Measurements from ENCODE around the gene KIF23. TPM values are rescaled to one million over a fixed set of nuclear protein-coding genes. Genes with fewer than 3 reads are reported as not detected.

KIF23 gene
- polyA plus RNA-seq, 3 donors, result 1.5 to 8.1 (median 1.8) TPM

DNA sequence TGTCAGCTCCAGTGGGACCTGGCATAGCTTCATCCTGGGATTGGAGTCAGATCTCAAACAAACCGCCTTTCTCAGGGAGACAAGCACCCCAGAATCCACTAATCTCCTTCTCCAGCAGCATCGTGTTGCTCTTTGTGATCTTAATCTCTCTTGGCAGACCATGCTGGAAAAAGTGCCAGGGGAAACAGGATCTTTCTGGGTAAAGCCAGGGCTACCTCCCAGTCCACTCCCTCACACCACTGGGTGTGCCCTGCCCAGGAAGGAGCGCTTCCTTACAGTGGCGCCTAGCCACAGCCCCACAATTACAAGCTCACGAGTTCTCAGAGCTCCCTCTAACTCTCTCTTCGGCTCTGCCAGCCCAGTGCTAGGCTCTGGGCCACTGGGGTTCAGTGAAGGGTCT lies 70.7 kb downstream of the KIF23 start:
- Mint-ChIP-seq H3K4me3 (peak overlapping the region in 1 of 2 donors; percentile 35), H3K9me3 (peaks cover 2 to 8% (median 5%) of the 10 kb centered on the region in 7 donors), H3K4me1 (peaks cover 9% of the 10 kb centered on the region), H3K27ac (no peak overlapping the region), H3K36me3 (no peaks in the 10 kb centered on the region), H3K27me3 (ENCODE audit: low read depth in 3 of 3) (peaks cover 0 to 5% (median 3%) of the 10 kb centered on the region in 3 donors)
- H3K27ac ChIP-seq (ENCODE audit: low read depth in 1 of 2, low read length in 2 of 2), result no peak overlapping the region
- H3K9ac ChIP-seq (ENCODE audit: insufficient read depth, low read length, poor library complexity, severe bottlenecking), result no peak overlapping the region
- no peaks in the 10 kb centered on the region for H3K4me1 ChIP-seq (ENCODE audit: control insufficient read depth in 1 of 2, insufficient read depth in 2 of 2, low read length in 2 of 2)
- H3K27me3 ChIP-seq (ENCODE audit: control insufficient read depth in 2 of 2, insufficient read depth in 2 of 2, low read length in 2 of 2), result no peaks in the 10 kb centered on the region
- WGBS (ENCODE audit: insufficient coverage), result 70% methylated on average over 3 of the region's 6 CpGs
- intact Hi-C loops (cut with micrococcal nuclease), result no loop called here
- no peaks in the 10 kb centered on the region for H3K79me2 ChIP-seq (ENCODE audit: insufficient read depth, low read length)
- H3K4me2 ChIP-seq (replicated peaks; ENCODE audit: extremely low read depth, low read length, poor library complexity, severe bottlenecking), result no peak overlapping the region
- H3K4me3 ChIP-seq (replicated peaks in 1 of 3; ENCODE audit: low read depth in 2 of 3, low read length in 3 of 3), result no peak overlapping the region
- no peak for TF ChIP-seq CTCF (IDR thresholded peaks at IDR 0.05)
- no peaks in the 10 kb centered on the region for H4K20me1 ChIP-seq (ENCODE audit: insufficient read depth, low read length)
- no peak overlapping the region for H2AFZ ChIP-seq (ENCODE audit: insufficient read depth, low read depth, low read length, poor library complexity, severe bottlenecking)
- H3K9me3 ChIP-seq (replicated peaks in 1 of 2; ENCODE audit: control insufficient read depth in 1 of 2, insufficient read depth in 1 of 2, low read length in 2 of 2), result peaks cover 2 to 7% of the 10 kb centered on the region in 2 donors
- no peaks in the 10 kb centered on the region for H3K36me3 ChIP-seq (replicated peaks in 1 of 2; ENCODE audit: control insufficient read depth in 1 of 2, insufficient read depth in 2 of 2, low read length in 2 of 2)
- no peak for DNase-seq

DNA sequence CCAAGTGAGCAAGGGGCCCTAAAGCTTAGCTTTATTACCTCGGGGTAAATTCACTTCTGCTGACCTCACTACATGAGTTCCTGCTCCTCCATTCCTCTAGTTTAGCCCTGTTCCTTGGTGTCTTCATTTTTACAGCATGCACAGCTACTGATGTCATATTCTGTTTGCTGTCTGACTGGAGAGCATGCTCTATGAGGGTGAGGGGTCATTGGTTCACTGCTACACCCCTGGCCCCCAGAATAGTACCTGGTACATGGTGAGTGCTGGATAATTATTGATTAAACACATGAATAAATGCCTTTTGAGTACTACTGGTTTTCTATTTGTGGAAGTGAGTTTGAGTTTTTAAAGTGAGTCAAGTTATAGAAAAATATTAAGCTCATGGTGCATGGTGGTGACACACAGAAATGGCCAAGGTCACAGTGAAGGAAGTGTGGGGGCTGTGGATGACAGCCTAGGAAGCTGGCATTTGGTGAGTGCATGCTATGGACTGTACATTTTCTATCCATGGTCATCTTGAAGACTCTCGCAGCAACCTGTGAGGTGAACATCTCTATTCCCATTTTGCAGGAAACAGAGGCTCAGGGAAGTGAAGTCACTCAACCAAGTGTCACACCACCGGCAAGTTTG lies 72.4 kb downstream of the KIF23 start:
- Mint-ChIP-seq H3K4me3 (no peak overlapping the region), H3K27ac (no peak overlapping the region), H3K27me3 (ENCODE audit: low read depth in 3 of 3) (peaks cover 0 to 5% (median 3%) of the 10 kb centered on the region in 3 donors), H3K9me3 (peaks cover 3 to 6% (median 4%) of the 10 kb centered on the region in 7 donors), H3K4me1 (peaks cover 3% of the 10 kb centered on the region), H3K36me3 (no peaks in the 10 kb centered on the region)
- no peak overlapping the region for H3K4me2 ChIP-seq (replicated peaks; ENCODE audit: extremely low read depth, low read length, poor library complexity, severe bottlenecking)
- intact Hi-C loops (cut with micrococcal nuclease), result no loop called here
- no peaks in the 10 kb centered on the region for H3K4me1 ChIP-seq (ENCODE audit: control insufficient read depth in 1 of 2, insufficient read depth in 2 of 2, low read length in 2 of 2)
- no peak for TF ChIP-seq CTCF (IDR thresholded peaks at IDR 0.05)
- H3K4me3 ChIP-seq (replicated peaks in 1 of 3; ENCODE audit: low read depth in 2 of 3, low read length in 3 of 3), result no peak overlapping the region
- H3K27ac ChIP-seq (ENCODE audit: low read depth in 1 of 2, low read length in 2 of 2), result no peak overlapping the region
- WGBS (ENCODE audit: insufficient coverage), result 100% methylated on average over 3 of the region's 3 CpGs
- peaks cover 0 to 5% of the 10 kb centered on the region in 2 donors for H3K9me3 ChIP-seq (replicated peaks in 1 of 2; ENCODE audit: control insufficient read depth in 1 of 2, insufficient read depth in 1 of 2, low read length in 2 of 2)
- H2AFZ ChIP-seq (ENCODE audit: insufficient read depth, low read depth, low read length, poor library complexity, severe bottlenecking), result no peak overlapping the region
- H3K27me3 ChIP-seq (ENCODE audit: control insufficient read depth in 2 of 2, insufficient read depth in 2 of 2, low read length in 2 of 2), result no peaks in the 10 kb centered on the region
- no peak for DNase-seq
- no peak overlapping the region for H3K9ac ChIP-seq (ENCODE audit: insufficient read depth, low read length, poor library complexity, severe bottlenecking)
- H4K20me1 ChIP-seq (ENCODE audit: insufficient read depth, low read length), result no peaks in the 10 kb centered on the region
- no peaks in the 10 kb centered on the region for H3K79me2 ChIP-seq (ENCODE audit: insufficient read depth, low read length)
- H3K36me3 ChIP-seq (replicated peaks in 1 of 2; ENCODE audit: control insufficient read depth in 1 of 2, insufficient read depth in 2 of 2, low read length in 2 of 2), result no peaks in the 10 kb centered on the region
